GM18498 (cell line): ENCODE measurements around the gene FOXK2.

Experiments used
- ATAC-seq: cut with Tn5 transposase; IDR thresholded peaks from one replicate; pipeline ENCODE4 v1.9.1; 2021; ENCODE audit warnings: mild to moderate bottlenecking, moderate library complexity; ENCODE audit not compliant: unreplicated experiment

The FOXK2 gene

DNA sequence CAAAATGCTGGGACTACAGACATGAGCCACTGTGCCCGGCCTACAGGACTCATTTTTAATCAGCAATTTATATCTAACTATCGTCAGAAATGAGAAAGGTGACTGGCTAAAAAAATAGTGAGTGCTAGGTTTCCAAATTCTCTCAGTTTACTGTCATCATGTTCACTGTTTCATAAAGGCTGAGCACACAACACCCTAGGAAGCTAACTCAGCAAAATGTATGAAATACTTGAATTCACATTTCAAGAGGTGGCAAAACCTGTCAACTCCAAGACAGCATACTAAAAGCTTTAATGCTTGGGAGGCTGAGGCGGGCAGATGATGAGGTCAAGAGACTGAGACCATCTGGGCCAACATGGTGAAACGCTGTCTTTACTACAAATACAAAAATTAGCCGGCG lies 112.0 kb downstream of the FOXK2 start:
- no peak for ATAC-seq

DNA sequence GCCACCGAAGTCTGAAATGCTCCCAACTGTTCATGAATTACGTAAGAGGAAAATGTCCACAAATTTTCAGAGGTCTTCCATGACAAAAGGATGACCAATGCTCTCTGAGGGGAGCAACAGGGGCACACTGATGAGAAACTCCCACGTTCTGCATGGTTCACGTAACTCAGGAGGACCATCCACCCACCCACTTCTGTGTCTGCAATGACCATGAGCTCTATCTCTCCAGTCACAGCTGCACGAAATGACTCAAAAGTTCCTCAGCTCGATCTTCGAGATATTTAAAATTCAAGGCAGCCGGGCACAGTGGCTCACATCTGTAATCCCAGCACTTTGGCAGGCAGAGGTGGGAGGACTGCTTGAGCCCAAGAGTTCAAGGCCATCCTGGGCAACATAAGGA lies 112.9 kb downstream of the FOXK2 start:
- no peak for ATAC-seq

DNA sequence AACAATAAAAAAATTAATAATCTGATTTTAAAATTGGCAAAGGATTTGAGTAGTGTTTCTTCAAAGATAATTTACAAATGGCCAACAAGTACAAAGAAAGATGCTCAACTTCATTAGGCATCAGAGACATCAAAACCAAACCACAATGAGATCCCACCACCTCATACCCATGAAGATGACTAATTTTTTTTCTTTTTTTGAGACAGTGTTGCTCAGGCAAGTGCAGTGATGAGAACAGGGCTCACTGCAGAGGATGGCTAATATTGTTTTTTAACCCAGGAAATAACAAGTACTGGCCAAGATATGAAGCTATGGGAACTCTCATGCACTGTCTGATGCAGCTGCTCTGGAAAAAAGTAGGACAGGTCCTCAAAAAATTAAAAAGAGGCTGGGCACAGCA lies 113.8 kb downstream of the FOXK2 start:
- ATAC-seq, result no peak

DNA sequence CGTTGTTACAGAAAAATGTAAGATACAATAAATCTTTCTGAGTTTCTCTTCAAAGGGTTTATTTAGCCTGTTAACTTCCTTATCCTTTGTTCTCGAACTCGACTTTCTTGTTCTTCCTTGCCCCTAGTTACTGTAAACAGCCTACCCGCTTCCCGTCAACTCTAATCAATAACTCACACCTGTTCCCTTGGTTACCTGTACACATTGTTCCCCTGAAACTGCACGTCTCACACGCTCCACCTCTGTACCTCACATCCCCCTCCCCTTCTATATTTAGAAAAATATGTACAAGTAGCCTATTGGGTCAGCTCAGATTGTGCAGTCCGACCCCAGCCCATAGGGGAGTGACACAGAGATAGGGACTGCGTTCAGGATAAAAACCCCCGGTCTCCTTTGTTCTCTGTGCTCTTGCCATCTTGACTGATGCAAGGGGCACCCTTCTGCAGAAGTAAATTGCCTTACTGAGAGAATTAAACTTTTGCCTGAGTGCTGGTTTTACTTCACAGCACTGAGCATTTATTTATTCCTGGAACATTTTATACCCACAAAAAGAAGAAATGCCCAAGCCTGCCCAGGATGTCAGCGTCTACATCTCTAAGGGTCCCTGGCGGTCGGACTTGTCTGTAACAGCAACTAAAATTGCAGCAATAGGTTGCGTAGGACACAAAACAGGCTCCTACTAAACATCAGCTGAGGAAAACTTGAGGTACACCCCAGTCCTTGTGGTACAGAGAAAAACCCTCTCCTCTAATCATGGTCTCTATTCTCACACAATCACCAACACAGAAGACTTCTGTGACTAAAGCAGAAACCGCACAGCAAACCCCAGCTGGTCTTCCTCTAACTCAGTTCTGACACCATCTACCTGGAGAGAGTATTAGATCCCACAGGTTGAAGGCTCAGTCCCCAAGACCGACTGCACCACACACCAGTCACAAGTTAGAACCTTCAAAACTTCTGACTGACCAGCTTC lies 117.4 kb downstream of the FOXK2 start:
- ATAC-seq, result no peak

DNA sequence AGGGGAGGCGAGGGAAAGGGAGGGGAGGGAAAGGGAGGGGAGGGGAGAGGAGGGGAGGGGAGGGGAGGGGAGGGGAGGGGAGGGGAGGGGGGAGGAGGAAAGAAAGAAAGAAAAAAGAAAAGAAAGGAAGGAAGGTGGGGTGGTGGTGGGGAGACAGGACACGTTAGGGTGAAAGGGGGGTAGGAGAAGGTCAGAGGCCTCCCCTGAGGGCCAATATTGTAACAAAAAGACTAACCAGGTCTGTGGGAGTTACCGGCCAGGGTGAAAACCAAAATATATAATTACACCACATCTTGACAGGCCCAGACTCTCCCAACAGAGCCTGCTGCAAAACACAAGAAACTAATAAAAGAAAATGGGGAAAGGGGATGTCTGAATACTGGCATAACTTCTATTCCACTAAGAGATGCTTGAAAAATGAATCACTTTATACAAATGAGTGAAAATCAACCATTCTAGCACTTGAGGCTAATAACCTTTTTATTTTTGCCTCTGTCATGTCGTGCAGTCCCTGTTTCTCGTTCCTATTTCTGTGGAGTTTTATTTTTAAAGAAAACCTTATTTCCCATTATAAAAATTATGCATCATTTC lies 118.7 kb downstream of the FOXK2 start:
- no peak for ATAC-seq

DNA sequence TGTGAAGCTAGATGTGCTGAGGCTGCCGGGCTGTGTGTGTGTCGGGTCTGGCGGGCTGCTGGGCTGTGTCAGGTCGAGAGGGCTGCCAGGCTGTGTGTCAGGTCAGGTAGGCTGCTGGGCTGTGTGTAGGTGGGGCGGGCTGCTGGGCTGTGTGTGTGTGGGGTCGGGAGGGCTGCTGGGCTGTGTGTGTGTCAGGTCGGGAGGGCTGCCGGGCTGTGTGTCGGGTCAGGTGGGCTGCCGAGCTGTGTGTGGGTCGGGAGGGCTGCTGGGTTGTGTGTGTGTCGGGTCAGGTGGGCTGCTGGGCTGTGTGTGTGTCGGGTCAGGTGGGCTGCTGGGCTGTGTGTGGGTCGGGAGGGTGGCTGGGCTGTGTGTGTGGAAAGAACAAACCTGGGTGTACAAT lies 120.1 kb downstream of the FOXK2 start:
- ATAC-seq, result no peak

DNA sequence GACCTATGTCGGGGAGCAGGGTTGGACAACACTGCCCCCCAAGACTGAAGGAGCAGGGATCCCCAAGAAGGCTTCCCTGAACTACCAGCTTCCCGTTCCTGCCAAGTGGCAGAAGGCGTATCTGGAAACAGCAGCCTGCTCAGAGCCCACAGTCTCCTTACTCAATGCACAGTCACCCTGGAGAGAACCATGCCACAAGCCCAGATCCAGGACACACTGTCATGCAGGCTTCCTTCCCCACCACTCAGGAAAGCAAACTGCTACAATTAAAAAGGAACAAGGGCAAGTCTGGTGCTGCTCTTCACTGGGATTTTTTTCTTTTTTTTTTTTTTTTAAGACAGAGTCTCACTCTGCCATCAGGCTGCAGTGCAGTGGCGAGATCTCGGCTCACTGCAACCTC lies 120.5 kb downstream of the FOXK2 start:
- ATAC-seq, result no peak

DNA sequence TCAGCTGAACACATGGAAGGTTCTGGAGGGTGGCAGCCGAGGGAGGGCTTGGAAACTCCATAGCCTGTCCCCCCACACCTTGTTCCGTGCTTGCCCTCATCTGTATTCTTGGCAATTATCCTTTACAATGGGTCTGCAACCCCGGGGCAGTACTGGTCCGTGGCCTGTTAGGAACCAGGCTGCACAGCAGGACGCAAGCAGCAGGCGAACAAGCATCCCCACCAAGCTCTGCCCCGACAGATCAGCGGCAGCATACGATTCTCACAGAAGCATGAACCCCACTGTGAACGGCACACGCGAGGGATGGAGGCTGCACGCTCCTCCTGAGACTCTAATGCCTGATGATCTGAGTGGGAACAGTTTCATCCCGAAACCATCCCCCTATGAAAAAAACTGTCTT lies 122.5 kb downstream of the FOXK2 start:
- ATAC-seq, result no peak

DNA sequence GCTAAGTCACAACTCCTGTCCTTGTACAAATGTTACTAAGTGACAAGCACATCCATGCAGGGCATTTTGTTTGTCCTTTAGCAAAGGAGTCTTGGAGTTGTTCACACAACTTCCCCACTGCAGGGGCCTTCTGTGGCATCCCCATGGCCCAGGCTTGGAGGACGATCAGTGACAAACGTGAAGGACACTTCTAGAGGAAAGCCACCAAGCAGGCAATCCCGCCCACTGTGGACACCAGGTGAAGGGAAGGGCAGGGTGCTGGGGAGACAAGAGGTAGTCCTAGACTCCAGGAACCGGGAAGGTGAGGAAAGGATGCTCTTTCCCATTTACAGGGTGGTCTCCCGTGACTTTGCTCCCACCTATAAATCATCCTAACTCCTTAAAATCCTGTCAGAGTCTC lies 124.6 kb downstream of the FOXK2 start:
- ATAC-seq, result no peak

DNA sequence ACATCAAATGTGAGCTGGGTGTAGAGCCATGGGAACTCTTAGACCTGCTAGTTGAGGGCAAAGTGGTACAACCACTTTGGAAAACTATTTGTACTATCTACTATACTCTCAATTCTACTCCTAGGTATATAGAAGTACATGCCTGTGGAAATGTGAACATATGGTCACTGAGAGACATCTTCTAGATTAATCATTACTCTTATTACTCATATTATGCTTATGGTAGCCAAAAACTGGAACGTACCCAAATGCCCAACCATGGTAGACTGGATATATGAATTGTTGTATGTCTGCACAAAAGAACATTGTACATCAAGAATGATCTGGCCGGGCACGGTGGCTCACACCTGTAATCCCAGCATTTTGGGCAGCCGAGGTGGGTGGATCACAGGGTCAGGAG lies 126.0 kb downstream of the FOXK2 start:
- no peak for ATAC-seq

DNA sequence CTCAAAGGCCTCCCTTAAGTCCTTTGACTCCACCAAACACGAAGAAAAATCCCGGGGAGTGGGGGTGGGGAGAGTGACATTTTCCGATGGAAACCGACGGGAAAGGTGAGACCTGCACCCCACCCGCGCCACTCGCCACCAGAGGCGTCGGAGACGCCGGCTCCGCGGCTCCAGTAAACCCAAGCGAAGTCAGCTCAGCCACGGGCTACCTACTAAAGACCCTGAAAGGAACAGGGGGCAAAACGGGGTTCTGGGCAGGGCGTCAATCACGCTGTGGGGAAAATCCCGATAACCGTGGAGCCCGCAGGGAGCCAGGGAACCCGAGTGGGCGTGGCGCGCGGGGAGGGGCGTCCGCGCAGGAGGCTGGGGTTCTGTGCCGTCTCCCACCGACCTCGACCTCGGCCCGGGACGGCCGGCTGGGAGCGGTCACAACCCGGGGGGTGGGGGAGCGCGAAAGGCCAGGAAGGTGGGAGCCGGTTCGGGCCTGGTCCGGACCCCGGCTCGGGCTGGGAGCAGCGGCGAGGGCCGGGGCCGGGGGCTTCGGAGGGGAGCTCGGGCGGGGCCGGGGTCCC lies 128.1 kb downstream of the FOXK2 start:
- ATAC-seq, result peak; percentile 26

DNA sequence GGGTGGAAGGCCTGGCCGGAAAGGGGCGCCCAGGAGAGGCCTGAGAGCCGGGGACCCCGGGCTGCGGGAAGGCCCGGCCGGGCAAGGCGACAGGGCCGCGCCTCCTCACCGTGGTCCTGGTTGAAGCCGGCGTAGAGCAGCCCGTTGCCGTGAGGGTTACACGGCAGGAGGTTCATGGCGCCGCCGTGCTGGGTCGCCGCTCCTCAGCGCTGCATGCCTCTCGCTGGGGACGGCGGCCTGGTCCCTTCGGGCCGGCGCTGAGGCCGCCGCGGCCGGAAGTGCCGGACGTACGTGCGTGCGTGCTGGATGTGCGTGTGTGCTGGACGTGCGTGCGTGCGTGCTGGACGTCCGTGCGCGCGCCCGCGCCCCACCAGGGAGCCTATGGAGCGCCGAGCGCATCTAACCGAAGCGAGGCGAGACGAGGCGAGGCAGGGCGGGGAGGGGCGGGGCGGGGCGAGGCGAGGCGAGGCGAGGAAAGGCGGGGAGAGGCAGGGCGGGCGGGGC lies 128.7 kb downstream of the FOXK2 start, which contains the start of gene WDR45B:
WDR45B (minus strand) TSS at position 280 of the 504 bp plus-strand sequence; CDS start at position 176, 104 bp downstream.
- peak; percentile 81 for ATAC-seq

DNA sequence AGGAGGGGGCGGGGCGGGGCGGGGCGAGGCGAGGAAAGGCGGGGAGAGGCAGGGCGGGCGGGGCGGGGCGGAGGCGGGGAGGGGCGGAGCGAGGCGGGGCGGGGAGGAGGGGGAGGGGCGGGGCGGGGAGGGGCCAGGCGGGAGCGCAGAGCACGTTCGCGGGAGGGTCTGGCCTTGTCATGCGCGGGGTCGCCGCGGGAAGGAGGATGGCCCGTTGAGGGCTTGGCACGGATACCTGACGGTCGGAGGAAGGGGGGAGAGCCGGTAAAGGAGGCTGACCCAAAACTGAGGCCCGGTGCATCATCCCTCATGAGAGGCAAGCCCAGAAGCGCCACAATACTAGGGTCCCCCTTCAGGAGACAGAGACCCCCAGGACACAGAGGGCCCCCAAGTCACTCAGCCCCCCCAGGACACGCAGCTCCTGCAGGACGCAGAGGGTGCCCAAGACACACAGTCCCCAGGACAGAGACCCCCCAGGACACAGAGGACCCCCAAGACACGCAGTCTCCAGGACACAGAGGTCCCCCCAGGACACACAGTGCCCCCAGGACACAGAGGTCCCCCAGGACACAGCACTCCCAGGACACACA lies 129.3 kb downstream of the FOXK2 start:
- no peak for ATAC-seq

DNA sequence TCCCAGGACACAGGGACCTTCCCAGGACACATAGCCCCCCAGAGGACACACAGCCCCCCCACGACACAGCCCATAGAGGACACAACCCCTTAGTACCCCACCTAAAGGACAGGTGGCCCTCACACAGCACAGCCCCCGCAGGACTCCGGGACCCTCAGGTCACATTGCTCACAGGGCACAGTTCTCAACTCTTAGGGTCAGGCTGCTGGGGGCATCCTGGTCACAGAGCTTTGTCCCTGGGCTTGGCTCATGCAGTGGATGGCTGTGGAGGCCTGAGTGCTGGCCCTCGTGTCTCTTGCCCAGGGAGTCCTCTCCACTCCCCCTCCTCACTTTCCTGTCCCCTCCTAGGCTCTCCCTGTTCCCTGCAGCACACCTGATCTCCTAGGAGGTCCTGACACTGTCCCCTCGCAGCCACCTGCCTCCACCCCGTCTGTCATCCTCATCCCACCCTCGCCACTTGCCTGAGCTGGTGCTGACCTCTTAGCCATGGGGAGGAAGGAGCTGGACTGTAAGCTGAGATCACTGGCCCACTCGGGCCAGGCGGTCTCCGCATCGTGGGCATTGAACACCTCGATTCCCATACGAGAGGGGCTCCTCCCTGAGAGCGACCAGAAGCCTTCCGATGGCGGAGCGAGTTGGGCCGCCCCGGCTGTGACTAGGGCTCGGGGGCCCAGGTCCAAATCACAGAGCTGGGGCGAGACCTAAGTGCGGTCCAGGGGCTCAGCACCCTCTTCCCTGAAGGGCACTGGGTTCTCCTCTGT lies 130.1 kb downstream of the FOXK2 start:
- no peak for ATAC-seq

DNA sequence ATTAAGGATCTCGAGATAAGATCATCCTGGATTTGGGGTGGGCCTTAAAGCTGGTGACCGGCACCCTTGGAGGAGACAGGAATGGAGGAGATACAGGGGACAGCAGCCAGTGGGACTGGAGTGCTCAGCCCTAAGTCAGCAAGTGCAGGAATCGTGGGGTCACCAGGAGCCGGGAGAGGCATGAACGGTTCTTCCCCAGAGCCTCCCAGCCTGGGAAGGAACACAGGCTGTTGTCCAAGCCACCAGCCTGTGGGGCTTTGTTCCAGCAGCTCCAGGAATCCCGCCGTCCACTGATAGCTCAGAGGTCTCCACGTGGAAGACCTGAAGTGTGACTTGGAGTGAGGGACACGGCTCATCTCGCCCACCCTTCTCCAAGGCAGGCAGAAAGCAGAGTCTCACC lies 131.2 kb downstream of the FOXK2 start:
- no peak for ATAC-seq

DNA sequence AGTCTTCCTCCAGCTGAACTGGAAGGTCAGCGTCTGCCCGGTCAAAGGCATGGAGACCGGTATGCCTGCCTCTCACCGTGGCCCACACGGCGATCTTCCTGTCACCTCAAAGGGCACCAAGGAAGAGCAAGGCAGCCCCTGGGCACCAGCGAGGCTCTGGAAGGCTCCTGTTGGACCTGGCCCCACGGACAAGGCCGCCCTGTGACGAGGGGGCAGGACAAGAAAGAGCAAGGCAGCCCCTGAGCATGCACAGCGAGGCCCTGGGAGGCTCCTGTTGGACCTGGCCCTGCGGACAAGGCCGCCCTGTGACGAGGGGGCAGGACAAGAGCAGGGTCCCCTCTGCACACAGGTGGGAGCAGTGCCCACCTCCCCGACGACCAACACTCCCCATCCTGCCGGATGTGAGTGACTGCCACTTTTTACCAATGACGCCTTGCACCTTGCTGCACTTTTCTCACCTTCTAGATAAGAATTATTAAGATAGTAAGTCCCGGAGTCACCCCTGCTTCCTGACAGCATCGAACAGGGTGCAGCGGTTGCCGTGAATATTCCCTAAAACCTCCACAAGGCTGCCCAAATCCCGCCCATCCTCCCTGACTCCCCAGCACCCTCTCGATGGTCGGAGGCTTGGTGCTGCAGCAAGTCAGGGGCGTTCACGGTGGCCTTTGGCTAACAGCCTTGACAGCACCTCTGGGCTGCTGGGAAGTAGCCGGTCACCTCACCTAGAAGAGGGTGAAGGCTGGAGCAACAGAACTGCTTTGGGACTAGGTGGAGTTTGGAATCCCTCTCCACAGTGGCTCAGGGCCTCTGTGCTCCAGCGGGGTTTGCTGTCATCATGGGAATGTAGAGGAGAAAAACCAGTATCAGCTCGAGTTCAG lies 134.4 kb downstream of the FOXK2 start:
- ATAC-seq, result no peak
